ENCODE measurements around the gene AOAH.

The AOAH gene

GRCh38 chr7:36663481-36663880, 60.8 kb downstream of the AOAH start:
- Histone ChIP-seq H3K36me3 (ENCODE audit: control insufficient read depth, low read length) (no peaks in the 10 kb centered on the region), H3K9me3 (ENCODE audit: control insufficient read depth, insufficient read depth, low read length) (no peaks in the 10 kb centered on the region), H3K27ac (ENCODE audit: low read depth, low read length) (no peak overlapping the region), H3K4me1 (ENCODE audit: control insufficient read depth, low read length) (no peaks in the 10 kb centered on the region), H3K4me2 (ENCODE audit: low read length) (no peak overlapping the region), H3F3A (ENCODE audit: control insufficient read depth, insufficient read depth) (no peaks in the 10 kb centered on the region), H3K27me3 (ENCODE audit: control insufficient read depth, low read length) (peaks cover 10% of the 10 kb centered on the region; the same call in 1 of the 2 replicates), H4K20me1 (ENCODE audit: control insufficient read depth, insufficient read depth, low read depth, low read length) (no peaks in the 10 kb centered on the region), H3K9me2 (replicated peaks; ENCODE audit: control insufficient read depth, low read length) (no peaks in the 10 kb centered on the region), H3K4me3 (ENCODE audit: low read length) (no peak overlapping the region), H3K79me2 (ENCODE audit: control insufficient read depth, low read length) (no peaks in the 10 kb centered on the region)
- TF ChIP-seq CTCF (IDR thresholded peaks at IDR 0.05; ENCODE audit: low read depth, low read length, poor library complexity, severe bottlenecking) (no peak), EZH2phosphoT487 (IDR thresholded peaks at IDR 0.05; ENCODE audit: borderline replicate concordance, low read length) (no peak)

- Histone ChIP-seq H3K4me3 (ENCODE audit: low read length) (no peak overlapping the region), H3K79me2 (ENCODE audit: control insufficient read depth, low read length) (no peaks in the 10 kb centered on the region), H3K27ac (ENCODE audit: low read depth, low read length) (no peak overlapping the region), H3K9me3 (ENCODE audit: control insufficient read depth, insufficient read depth, low read length) (no peaks in the 10 kb centered on the region), H3K36me3 (ENCODE audit: control insufficient read depth, low read length) (no peaks in the 10 kb centered on the region), H3K4me1 (ENCODE audit: control insufficient read depth, low read length) (no peaks in the 10 kb centered on the region), H4K20me1 (ENCODE audit: control insufficient read depth, insufficient read depth, low read depth, low read length) (no peaks in the 10 kb centered on the region), H3F3A (ENCODE audit: control insufficient read depth, insufficient read depth) (no peaks in the 10 kb centered on the region), H3K4me2 (ENCODE audit: low read length) (no peak overlapping the region), H3K9me2 (replicated peaks; ENCODE audit: control insufficient read depth, low read length) (no peaks in the 10 kb centered on the region), H3K27me3 (ENCODE audit: control insufficient read depth, low read length) (0 out of 2 replicates have a peak, but pooled peaks cover 6% of the 10 kb centered on the region)
- no peak for TF ChIP-seq EZH2phosphoT487 (IDR thresholded peaks at IDR 0.05; ENCODE audit: borderline replicate concordance, low read length)
- no peak for TF ChIP-seq CTCF (IDR thresholded peaks at IDR 0.05; ENCODE audit: low read depth, low read length, poor library complexity, severe bottlenecking)
Observed at GRCh38 chr7:36661135-36661840, 63.0 kb downstream of the AOAH start.

- Histone ChIP-seq H3K9me2 (replicated peaks; ENCODE audit: control insufficient read depth, low read length) (no peaks in the 10 kb centered on the region), H3K27me3 (ENCODE audit: control insufficient read depth, low read length) (0 out of 2 replicates have a peak, but pooled peaks cover 6% of the 10 kb centered on the region), H3K9me3 (ENCODE audit: control insufficient read depth, insufficient read depth, low read length) (no peaks in the 10 kb centered on the region), H3K36me3 (ENCODE audit: control insufficient read depth, low read length) (no peaks in the 10 kb centered on the region), H3K4me1 (ENCODE audit: control insufficient read depth, low read length) (no peaks in the 10 kb centered on the region), H4K20me1 (ENCODE audit: control insufficient read depth, insufficient read depth, low read depth, low read length) (no peaks in the 10 kb centered on the region), H3K79me2 (ENCODE audit: control insufficient read depth, low read length) (no peaks in the 10 kb centered on the region), H3K4me3 (ENCODE audit: low read length) (no peak overlapping the region), H3F3A (ENCODE audit: control insufficient read depth, insufficient read depth) (no peaks in the 10 kb centered on the region), H3K4me2 (ENCODE audit: low read length) (no peak overlapping the region), H3K27ac (ENCODE audit: low read depth, low read length) (no peak overlapping the region)
- no peak for TF ChIP-seq EZH2phosphoT487 (IDR thresholded peaks at IDR 0.05; ENCODE audit: borderline replicate concordance, low read length)
- TF ChIP-seq CTCF (IDR thresholded peaks at IDR 0.05; ENCODE audit: low read depth, low read length, poor library complexity, severe bottlenecking): no peak
Observed at GRCh38 chr7:36659638-36660341, 64.5 kb downstream of the AOAH start.

Measured in DOHH2 (cell line).